Stomach (tissue), 9 donors: ENCODE measurements around the gene SEC22B. TPM values are rescaled to one million over a fixed set of nuclear protein-coding genes. Genes with fewer than 3 reads are reported as not detected.
"Not testable (repeated sequence)": the region's sequence is repeated elsewhere in the genome, so short reads cannot be mapped to it uniquely, and the experiment has no call there.

Experiments used
- DNase-seq, 2 donors: peaks; one replicate each; pipeline versions ENCODE4 v3.0.0 to v3.0.0-alpha.2; 2013 to 2019
- H3K27ac ChIP-seq, 5 donors: fragments of 200-600 bp in 4 of 5; sonication (generic) in 4 of 5; one replicate each; pipeline ENCODE4 v1.5.1; 2013 to 2019; ENCODE audit warnings: mild to moderate bottlenecking in 1 of 5, moderate library complexity in 1 of 5
- H3K27me3 ChIP-seq, 3 donors: fragments of 200-600 bp; sonication (generic); one replicate each; pipeline ENCODE4 v1.5.1; 2017 to 2019; ENCODE audit warnings: mixed run types in 1 of 3
- H3K36me3 ChIP-seq, 4 donors: fragments of 200-600 bp; sonication (generic); 1 replicate in 3 of 4; 2 replicates in 1 of 4; pipeline ENCODE4 v1.5.1; 2016 to 2019
- H3K4me1 ChIP-seq, 4 donors: fragments of 200-600 bp; sonication (generic); one replicate each; pipeline ENCODE4 v1.5.1; 2016 to 2019
- H3K4me3 ChIP-seq, 4 donors: fragments of 200-600 bp; sonication (generic) in 3 of 4; one replicate each; pipeline ENCODE4 v1.5.1; 2016 to 2019; ENCODE audit warnings: mild to moderate bottlenecking in 1 of 4
- H3K9me3 ChIP-seq, 4 donors: fragments of 200-600 bp; sonication (generic); one replicate each; pipeline ENCODE4 v1.5.1; 2016 to 2019
- EP300 ChIP-seq: sonication (generic); formaldehyde crosslinking; IDR thresholded peaks from one replicate; pipeline ENCODE4 v1.6.1; 2017; ENCODE audit warnings: antibody characterized with exemption
- WGBS, 5 donors: extraction: QIAGEN DNeasy Blood & Tissue Kit in 3 of 5; methylation state at CpG; one replicate each; pipeline versions ENCODE4 v1.1.5 to v1.1.7; 2013 to 2018; 5-methylcytosine and 5-hydroxymethylcytosine counted together
- intact Hi-C: fragments of 100-400 bp; cut with DNase I; formaldehyde crosslinking; loops from one replicate; pipeline ENCODE4 v1.15.1; 2023; ENCODE audit warnings: low total_unique reads
- polyA plus RNA-seq, 3 donors: library from polyadenylated mRNA; stranded (reverse); fragments of 200-250 nt; gene quantifications; one replicate each; pipeline ENCODE4 v1.2.3, GENCODE V29; 2013
- total RNA-seq, 5 donors: library from RNA; depleted of rRNA; stranded (reverse); fragments of >200 nt; gene quantifications; one replicate each; pipeline versions ENCODE4 v1.1.0 to v1.2.3, GENCODE V29; 2014 to 2016
- donor health status: healthy with polysubstance abuse.
- donor health status: Bipolar disorder and iron deficiency.
- donor health status: healthy.

SEC22B gene
- total and polyA plus RNA-seq, 8 donors: 1.7 to 82.4 (median 18.8) TPM

DNA sequence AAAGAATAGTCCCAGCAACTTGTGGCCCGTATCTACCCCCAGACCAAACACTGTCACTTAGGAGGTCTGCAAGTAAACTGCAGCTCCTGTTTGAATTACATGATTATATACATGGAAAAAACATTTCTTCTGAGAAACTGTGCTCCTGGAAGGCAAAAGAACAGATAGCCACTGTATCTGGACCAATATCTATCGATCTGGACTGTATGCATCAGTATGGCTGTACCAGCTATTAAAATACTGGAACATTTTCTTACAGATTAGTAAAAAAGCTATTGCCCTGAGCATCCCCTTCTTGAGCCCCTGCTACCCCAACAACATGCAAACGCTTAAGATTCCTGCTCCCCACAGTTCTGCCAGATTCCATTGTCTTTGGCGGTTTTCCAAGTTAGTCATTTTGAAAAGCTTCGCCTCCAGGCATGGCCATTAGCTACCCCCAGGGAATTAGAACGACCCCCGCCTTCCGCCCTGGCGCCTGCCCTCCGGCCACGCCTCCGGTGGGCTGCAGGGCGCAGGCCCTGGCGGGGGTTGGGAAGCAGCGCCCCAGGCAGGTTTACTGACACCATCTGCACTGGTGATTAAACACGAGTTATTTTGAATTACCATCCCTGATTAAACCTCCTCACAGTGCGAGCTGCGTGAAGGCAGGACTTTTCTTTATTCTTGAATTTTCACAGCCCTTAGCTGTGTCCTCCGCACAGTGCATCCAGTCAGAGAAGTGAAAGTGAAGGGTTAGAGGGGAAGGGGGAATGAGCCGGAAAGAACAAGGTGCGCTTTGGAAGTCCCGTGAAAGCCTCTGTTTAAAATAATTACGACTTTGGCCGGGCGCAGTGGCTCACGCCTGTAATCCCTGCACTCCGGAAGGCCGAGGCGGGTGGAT is 3.7 kb upstream of the SEC22B start:
- Histone ChIP-seq H3K4me1 (peaks cover 4 to 26% (median 16%) of the 10 kb centered on the region in 4 donors), H3K27ac (peak overlapping the region; percentile 62 to 86 (median 83)), H3K4me3 (peak overlapping the region; percentile 25 to 41 (median 36))
- H3K27me3 ChIP-seq, H3K9me3 ChIP-seq, intact Hi-C loops, H3K36me3 ChIP-seq: not testable (repeated sequence)
- WGBS, 5 donors: 4 to 12% (median 9%) methylated on average over 8 to 19 of the region's 29 CpGs
- peak in 1 of 2 donors; percentile 81 for DNase-seq

DNA sequence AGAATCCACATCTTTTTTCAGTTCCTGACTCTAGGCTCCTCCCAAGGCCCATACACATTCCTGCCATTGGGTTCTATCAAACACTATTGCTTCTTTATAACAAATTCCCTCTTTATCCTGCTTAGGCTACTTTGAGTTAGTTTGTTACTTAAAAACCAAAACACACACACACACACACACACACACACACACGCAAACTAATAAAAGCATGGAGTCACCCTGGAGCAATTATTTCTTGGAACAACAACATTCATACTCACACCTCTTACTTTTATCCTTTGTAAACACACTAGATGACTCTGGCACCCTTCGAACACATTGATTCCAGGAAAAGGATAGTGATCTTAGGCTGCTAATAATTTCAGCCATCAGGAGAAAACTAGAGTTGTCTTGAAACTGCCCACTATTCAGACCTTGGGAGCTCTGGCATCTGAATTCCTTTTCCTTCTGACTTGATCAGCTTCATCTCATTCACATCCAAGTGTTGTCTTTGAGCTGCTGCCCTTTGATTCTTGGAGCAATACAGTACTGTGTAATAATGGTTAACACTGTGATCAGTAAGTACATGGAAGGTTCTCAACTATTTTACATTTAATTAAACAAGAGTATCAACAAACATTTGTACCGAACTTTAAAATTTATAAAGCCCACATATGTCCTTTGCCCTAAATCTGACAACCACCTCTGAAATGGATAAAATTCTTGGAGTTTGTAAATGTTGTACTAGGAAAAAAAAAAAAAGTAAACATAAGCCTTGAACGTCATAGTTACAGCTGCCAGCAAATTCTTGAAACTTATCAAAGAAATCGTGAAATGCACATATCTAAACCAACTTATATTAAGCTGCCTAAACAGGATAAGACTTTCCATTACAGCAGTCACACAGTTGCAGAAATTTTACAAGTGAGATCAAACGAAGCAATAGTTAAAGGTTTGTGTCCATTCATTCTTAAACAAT is 2.8 kb upstream of the SEC22B start:
- Histone ChIP-seq H3K27me3 (no peaks in the 10 kb centered on the region), H3K36me3 (no peaks in the 10 kb centered on the region), H3K9me3 (no peaks in the 10 kb centered on the region), H3K27ac (peak overlapping the region; percentile 13 to 85 (median 74)), H3K4me1 (peaks cover 4 to 28% (median 16%) of the 10 kb centered on the region in 4 donors), H3K4me3 (peak overlapping the region in 2 of 4 donors; percentile 32 to 41)
- WGBS, 5 donors: 20 to 27% (median 22%) methylated on average over 6 of the region's 6 CpGs
- intact Hi-C loops: no loop called here
- TF ChIP-seq EP300: no peak
- DNase-seq: peak in 1 of 2 donors; percentile 72

DNA sequence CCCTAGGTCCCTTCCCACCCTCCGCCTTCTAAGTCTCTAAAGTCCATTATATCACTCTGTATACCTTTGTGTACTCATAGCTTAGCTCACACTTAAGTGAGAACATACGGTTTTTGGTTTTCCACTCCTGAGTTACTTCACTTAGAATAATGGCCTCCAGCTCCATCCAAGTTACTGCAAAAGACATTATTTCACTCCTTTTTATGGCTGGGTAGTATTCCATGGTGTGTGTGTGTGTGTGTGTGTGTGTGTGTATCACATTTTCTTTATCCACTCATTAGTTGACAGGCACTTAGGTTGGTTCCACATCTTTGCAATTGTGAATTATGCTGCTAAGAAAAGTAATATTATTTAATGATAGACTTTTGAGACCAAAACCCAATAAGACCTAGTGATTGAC is 1.7 kb upstream of the SEC22B start:
- H3K36me3 ChIP-seq, H3K4me3 ChIP-seq, H3K27me3 ChIP-seq, H3K9me3 ChIP-seq, DNase-seq, intact Hi-C loops: not testable (repeated sequence)
- WGBS, 5 donors: 92 to 96% (median 94%) methylated on average over 2 of the region's 2 CpGs
- H3K4me1 ChIP-seq: peaks cover 4 to 31% (median 16%) of the 10 kb centered on the region in 4 donors
- H3K27ac ChIP-seq: peak overlapping the region in 2 of 5 donors; percentile 83 to 85

DNA sequence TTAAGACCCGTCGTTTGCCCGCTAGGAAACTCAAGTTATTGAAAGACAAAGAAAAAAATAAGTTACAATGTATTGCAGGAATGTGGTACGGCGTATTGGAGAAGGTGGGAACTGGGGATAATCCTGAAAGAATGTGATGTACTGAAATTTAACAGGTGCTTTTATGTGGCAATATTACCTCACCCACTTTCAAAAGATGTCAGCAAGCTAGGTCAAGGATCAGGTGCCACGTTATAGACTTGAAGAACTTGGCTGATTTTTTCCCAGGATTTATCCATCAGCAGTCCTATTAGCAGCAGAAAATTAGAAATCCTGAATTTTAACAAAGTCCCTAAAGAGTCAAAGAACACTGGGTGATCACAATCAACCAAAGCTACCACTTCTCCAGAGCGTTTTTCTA is 632 bp downstream of the SEC22B start:
- Histone ChIP-seq H3K4me3 (peak overlapping the region; percentile 67 to 88 (median 80)), H3K27ac (peak overlapping the region in 4 of 5 donors; percentile 92 to 95 (median 94)), H3K4me1 (peaks cover 4 to 27% (median 16%) of the 10 kb centered on the region in 4 donors)
- H3K27me3 ChIP-seq, H3K36me3 ChIP-seq, intact Hi-C loops, H3K9me3 ChIP-seq: not testable (repeated sequence)
- 1 to 7% (median 2%) methylated on average over 7 of the region's 7 CpGs for WGBS, 5 donors
- peak in 1 of 2 donors; percentile 66 for DNase-seq

DNA sequence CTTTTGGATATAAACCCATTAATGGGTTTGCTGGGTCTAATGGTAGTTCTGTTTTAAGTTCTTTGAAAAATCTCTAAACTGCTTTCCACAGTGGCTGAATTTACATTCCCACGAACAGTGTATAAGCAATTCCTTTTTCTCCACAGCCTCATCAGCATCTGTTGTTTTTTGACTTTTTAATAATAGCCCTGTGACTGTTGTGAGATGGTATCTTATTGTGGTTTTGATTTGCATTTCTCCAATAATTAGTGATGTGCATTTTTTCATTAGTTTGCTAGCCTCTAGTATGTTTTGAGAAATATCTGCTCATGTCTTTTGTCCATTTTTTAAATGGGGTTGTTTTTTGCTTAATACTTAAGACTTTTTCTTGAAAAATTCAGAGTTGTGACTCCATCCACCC is 11.6 kb downstream of the SEC22B start:
- WGBS, 5 donors: 100% methylated on average over 1 of the region's 1 CpG; no CpG with 5 or more reads in 1 of the 5 donors

DNA sequence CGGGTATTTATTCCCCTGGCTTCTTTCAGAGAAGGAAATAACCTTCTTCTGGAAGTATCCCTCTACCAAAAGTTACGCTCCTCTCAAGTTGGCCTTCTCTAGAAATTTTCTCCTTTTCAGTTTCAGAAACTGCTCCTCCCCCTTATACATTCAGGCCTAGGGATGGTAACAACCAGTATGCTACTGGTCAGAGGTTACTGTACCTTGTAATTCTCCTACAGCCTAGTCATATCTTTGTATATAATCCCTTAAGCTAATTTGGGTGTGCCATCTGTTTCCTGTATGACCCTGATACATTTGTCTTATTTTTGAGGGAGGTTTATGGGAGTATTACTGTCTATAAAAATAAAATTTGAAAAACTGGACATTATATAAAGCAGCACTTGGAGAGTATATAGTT is 14.3 kb downstream of the SEC22B start:
- H3K4me3 ChIP-seq, DNase-seq, H3K9me3 ChIP-seq, H3K27me3 ChIP-seq, H3K4me1 ChIP-seq, H3K27ac ChIP-seq, intact Hi-C loops: not testable (repeated sequence)
- WGBS, 5 donors: 67 to 100% (median 80%) methylated on average over 1 of the region's 2 CpGs; no CpG with 5 or more reads in 2 of the 5 donors
- peaks cover 0 to 31% (median 19%) of the 10 kb centered on the region in 4 donors for H3K36me3 ChIP-seq

More for the DNA sequence above, 11.6 kb downstream of the SEC22B start:
- DNase-seq, H3K4me3 ChIP-seq, H3K9me3 ChIP-seq, H3K4me1 ChIP-seq, intact Hi-C loops, H3K27ac ChIP-seq, H3K27me3 ChIP-seq: not testable (repeated sequence)
- peaks cover 0 to 33% (median 12%) of the 10 kb centered on the region in 4 donors for H3K36me3 ChIP-seq

DNA sequence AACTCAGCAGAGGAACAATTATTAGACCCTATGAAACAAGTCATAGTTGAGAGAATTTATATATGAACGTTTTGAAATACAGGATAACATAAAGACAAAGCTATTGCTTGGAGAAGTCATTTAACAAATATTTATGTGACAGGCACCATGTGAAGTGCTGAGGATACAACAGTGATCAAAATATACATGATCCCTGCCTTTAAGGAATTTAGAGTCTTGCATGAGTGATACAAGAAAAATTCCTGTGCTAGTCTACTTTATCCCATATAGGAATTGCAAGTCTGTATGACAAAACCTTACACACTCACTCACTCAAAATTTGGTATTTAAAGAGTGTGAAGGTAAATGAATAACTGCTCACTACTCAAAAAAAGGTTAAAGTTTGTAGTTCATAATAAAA is 17.8 kb downstream of the SEC22B start:
- H3K9me3 ChIP-seq, intact Hi-C loops, H3K4me1 ChIP-seq, H3K27ac ChIP-seq, DNase-seq, H3K4me3 ChIP-seq, H3K27me3 ChIP-seq: not testable (repeated sequence)
- peaks cover 0 to 28% (median 22%) of the 10 kb centered on the region in 4 donors for H3K36me3 ChIP-seq
- no CpG with 5 or more reads among the region's 1 CpG for WGBS, 5 donors

DNA sequence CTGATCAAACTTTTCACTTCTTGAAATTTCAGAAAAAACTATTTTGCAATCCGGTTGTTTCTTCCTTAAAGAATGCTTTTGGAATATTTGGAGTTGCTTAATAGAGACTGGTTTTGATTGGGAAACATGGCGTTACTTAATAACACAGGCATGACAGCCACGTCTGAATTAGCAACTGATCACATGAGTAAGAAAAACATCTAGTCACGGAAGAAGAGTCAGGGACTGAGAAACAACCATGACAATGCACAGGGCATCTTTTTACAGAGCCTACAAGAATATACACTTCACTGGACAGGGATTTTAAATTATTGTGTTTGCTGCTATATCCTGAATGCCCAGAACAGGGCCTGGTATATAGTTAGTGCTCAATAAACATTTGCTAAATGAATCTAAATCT is 18.2 kb downstream of the SEC22B start:
- H3K36me3 ChIP-seq: peaks cover 0 to 28% (median 22%) of the 10 kb centered on the region in 4 donors
- intact Hi-C loops, DNase-seq, H3K27me3 ChIP-seq, H3K27ac ChIP-seq, H3K4me1 ChIP-seq, H3K9me3 ChIP-seq, H3K4me3 ChIP-seq: not testable (repeated sequence)
- WGBS, 5 donors: 25 to 88% (median 82%) methylated on average over 1 to 2 of the region's 4 CpGs; no CpG with 5 or more reads in 1 of the 5 donors

DNA sequence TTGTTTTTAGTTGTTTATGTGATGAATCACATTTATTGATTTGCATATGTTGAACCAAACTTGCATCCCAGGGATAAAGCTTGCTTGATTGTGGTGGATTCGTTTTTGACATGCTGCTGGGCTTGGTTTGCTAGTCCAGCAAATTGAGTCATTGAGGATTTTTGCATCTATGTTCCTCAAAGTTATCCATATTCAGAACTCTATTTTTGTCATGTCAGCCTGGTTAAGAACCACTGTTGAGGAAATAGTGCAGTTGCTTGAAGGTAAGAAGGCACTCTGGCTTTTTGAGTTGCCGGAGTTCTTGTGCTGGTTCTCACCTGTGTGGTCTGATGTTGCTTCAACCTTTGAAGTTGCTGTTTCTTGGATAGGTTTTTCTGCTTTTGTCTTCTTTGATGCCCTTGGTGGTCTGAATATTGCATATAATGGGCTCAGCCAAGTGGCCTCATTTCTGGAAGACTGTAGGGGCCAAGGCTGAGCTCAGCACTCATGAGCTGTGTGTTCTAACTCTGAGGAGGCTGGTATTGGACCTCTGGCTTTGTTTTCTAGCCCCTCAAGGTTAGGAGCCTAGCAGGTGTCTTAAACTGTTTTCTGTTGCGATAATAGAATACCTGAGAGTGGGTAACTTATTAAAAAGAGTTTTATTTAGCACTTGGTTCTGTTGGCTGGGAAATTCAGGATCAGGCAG is 26.0 kb downstream of the SEC22B start:
- H3K4me3 ChIP-seq, H3K27ac ChIP-seq, H3K4me1 ChIP-seq, intact Hi-C loops, DNase-seq, H3K9me3 ChIP-seq, H3K36me3 ChIP-seq, H3K27me3 ChIP-seq: not testable (repeated sequence)
- 86 to 100% (median 100%) methylated on average over 1 to 2 of the region's 3 CpGs for WGBS, 5 donors

DNA sequence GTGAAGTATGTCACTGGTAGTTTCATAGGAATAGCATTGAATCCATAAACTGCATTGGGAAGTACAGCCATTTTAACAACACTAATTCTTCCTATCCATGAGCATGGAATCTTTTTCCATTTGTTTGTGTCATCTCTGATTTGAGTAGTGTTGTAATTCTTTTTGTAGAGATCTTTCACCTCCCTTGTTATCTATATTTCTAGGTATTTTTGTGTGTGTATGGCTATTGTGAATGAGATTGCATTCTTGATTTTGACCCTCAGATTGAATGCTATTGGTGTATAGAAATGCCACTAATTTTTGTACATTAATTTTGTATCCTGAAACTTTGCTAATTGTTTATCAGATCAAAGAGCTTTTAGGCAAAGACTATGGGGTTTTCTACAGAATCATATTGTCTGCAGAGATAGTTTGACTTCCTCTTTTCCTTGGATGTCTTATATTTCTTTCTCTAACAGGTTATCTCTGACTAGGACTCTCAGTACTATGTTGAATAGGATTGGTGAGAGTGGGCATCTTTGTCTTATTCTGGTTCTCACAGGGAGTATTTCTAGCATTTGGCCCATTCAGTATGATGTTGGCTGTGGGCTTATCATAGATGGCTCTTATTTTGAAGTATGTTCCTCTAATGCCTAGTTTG is 26.8 kb downstream of the SEC22B start:
- H3K4me3 ChIP-seq, intact Hi-C loops, H3K27me3 ChIP-seq, DNase-seq, H3K36me3 ChIP-seq, H3K27ac ChIP-seq, H3K9me3 ChIP-seq, H3K4me1 ChIP-seq: not testable (repeated sequence)
